GM10847 (cell line): ENCODE data around the gene RAB35.

Experiments used
- POLR2A ChIP-seq: IDR thresholded peaks from 2 replicates; pipeline ENCODE4 v1.6.1; 2011; ENCODE audit not compliant: insufficient read length; ENCODE audit errors: extremely low read depth

RAB35 gene

DNA sequence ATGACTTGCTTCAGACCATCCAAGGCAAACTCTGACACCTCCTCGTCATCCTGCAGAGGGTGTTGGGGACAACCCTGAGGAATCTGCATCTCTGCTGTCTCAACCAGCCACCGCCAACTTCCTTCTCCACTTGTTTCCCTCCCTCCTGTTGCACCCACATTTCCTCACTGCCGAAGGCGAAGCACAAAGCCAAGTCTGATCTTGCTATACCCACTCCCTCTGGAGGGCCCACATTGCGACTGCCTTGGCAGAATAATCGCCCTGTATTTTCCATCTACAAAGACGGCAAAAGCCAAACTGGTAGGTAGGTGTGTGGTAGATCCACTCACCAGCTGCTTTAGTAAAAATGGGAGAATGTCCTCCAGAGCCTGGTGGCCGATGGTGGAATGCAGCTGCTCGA lies 21.8 kb upstream of the RAB35 start:
- no peak for TF ChIP-seq POLR2A

DNA sequence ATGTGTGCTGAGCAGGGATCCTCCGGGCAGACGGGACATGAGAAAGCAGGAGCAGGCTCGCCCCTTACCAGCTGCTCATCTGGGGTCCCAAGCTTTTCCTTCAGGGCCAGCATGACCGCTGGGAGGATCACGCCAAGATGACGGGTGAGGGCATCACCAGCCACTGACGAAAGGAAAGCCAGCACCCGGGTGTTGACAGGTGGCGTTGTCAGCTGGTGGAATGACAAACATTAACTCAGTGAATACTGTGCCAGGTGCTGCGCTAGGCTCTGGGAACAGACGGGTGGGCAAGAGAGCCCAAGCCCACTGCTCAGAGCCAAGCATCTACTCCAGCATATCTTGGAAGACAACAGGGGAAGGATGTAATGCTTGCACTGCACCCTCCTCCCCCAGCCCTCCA lies 21.3 kb upstream of the RAB35 start:
- TF ChIP-seq POLR2A, result no peak

DNA sequence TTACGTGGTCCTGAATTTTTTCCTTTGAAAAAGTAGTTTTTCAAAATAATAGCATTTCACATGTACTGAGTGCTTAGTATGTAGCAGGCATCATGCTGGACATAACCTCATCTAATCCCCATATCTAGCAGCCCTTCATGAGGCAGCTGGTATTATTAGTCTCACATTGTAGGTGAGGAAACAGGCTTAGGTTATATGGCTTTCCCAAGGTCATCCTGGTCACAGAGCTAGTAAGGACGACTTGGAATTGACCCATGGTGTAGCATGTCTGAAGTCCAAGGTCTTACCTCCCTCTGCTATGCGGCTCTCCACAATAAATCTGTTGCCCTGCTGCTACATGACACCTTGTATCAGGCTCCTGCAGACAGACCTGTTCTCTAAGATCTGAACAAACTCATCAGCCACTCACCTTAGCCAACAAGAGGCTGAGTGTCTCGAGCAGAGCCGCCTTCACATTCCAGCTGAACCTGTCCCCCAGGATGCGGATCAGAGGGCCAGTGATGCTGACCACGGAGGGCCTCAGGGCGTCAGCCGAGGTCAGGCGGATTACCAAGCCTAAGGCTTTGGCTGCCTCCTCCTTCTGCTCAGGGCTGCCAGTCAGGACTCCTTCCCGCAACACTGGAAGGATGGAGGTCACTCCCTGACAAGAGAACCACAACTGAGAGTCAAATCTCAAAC lies 19.7 kb upstream of the RAB35 start:
- TF ChIP-seq POLR2A, result no peak

DNA sequence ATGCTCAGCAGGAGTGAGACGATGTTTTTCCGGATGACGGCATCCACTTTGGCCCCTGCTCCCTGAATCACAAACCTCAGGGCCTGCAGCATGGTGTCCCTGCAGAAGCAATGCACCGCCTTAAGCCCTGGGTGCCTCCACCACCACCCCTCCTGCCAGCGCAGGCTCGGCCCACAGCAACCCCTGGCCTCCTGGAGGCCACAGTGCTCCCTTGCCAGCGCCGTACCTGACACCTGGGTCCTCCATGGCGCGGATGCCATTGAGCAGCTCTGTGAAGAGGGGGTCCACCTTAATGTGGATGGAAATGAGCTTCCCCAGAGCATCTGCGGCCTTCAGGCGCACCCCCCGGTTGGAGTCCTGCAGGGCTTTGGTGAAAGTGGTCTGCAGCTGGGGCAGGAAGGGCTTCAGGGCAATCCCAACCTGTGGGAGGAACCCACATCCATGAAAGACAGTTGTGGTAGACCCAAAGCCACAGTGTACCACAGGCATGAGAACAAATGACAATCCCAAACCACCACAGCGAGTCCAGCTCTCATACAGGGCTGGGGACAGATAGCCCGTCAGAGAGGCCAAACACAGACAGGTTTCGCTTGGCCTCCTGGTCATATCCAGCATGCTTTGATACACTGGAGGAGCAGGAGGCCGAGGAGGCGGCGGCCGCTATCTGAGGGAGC lies 17.9 kb upstream of the RAB35 start:
- no peak for TF ChIP-seq POLR2A

- TF ChIP-seq POLR2A, result no peak
Observed at GRCh38 chr12:120132863-120133385, 16.4 kb upstream of the RAB35 start.

DNA sequence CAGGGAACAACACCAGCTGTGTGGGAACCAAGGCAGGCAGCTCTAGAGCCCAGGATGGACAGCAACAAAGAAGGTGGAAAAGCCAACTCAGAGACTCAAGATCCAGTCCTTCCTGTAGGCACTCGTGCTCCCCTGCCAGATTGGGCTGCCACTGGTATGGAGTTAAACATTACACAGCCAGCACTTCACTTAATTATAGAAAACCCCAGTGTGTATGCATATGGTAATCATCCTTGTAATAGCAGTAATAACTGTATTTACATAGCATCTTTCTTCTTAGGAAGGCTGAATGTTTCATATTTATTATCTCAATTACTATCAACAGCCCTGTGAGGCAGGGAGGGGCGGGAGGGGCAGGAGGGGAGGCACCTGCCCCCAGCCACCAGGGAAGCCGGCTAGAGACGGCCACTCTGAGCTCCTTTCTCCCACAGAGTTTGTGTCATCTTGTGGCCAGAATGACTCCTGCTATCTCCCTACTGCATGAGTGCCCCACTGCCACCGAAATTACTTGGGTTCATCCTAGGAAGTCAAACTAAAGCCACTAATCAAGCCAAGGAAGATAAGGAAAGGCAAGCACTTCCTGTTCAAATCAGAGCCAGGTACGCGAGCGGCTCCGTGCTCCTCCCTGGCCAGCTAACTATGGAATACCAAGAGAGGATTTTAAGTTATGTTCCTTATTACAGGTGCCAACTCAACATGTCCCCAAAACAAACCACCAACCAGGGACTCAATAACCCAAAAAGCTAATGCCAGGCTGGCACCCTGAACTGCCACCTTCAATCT lies 15.7 kb upstream of the RAB35 start:
- TF ChIP-seq POLR2A, result no peak

GRCh38 chr12:120131116-120131515 lies 14.6 kb upstream of the RAB35 start:
- TF ChIP-seq POLR2A, result no peak

- TF ChIP-seq POLR2A, result no peak
Observed at GRCh38 chr12:120130011-120130410, 13.5 kb upstream of the RAB35 start.

- no peak for TF ChIP-seq POLR2A
Observed at GRCh38 chr12:120126635-120127005, 10.1 kb upstream of the RAB35 start.

GRCh38 chr12:120125792-120126634 lies 9.5 kb upstream of the RAB35 start:
- no peak for TF ChIP-seq POLR2A

GRCh38 chr12:120125029-120125428 lies 8.5 kb upstream of the RAB35 start:
- no peak for TF ChIP-seq POLR2A

DNA sequence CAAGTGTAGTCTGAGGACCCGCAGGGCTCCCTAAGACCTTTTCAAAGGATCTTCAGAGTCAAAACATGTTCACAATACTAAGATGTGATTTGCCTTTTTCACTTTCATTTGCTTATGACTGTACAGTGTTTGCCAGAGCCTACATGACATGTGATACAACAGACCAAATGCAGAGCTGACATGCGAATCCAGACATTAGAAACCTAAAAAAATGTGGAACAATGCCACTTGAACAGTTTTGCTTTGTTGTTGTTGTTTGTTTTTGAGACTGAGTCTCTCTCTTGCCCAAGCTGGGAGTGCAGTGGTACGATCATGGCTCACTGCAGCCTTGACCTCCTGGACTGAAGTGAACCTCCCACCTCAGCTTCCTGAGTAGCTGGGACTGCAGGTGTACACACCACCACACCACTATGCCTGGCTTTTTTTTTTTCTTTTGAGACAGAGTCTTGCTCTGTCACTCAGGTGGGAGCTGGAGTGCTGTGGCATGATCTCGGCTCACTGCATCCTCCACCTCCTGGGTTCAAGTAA lies 5.3 kb upstream of the RAB35 start:
- TF ChIP-seq POLR2A, result no peak

DNA sequence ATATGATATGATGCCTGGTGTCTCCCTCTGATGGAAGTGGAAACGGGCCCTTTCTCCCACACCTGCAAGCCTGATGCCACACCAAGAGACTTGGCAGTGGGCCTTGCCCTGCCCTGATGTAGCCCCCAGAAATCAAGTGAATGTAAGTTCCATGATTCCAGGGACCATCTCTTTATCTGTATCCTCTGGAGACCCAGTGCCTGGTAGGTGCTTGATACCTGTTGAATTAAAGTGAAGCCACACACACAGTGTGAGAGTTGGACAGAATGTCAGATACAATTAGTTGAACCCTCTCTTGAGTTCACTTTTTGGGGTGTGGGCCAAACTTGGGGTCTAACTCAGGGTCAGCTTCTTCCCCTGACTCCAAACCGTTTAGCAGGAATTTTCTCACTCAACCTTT lies 4.8 kb upstream of the RAB35 start:
- TF ChIP-seq POLR2A, result no peak

DNA sequence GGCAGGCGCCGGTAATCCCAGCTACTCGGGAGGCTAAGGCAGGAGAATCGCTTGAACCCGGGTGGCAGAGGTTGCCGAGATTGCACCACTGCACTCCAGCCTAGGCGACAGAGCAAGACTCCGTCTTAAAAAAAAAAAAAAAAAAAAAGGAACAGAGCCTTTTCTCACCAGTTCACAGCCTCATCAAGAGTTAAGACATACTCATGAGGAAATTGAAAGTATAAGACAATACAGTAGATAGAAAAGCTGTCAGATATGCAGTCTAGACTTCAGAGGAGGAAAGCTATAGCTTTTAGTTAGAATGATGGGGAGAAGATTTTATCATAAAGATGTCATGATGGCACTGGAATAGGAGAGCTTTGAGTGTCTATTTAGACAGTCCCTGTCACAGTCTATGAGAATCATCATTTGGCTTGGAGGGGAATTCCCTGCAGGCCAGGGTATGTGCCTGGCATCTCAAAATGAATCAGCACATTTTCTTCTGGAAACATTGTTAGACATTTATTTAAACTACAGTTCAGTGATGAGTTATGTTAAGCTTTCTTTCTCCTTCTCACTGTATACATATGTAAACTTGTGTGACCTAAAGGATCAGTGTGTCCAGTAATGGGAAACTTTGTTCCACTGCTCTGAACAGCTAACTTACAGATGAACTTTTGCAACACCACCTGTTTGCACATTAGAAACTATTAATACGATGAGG lies 2.9 kb upstream of the RAB35 start:
- no peak for TF ChIP-seq POLR2A

DNA sequence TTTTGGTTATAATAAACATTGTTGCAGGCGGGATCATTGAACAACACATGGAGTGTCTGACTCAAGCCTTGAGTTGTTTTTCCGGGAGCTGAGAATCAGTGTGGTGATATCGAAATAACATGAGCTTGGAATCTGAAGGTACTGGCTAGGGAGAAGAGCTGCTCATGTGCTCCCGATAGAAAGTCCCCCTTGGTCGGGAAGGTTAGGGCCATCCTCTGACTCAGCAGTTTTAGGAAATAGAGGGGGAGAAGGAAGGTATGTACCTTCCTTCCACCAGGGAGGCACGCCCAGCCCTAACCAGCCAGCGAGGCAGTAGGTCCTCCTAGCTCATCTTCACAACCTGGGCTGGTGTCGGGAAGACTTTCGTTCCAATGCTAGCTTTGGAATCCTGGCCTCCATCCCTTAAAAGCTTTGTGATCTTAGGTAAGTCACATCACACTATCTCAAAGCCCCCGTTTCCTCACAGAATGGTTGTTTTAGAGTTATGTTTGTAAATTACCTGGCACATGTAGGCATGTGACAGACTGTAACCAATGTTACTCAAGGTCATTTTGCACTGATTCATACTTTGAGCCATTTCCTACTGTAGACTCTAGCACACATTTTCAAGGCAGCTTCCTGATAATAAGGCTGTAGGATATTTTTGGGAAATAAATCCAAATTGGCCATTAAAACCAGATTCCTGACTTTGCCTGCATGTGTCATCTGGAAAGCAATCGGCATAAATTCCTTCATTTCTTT lies 1.9 kb upstream of the RAB35 start:
- TF ChIP-seq POLR2A, result no peak
